GM21619 (cell line): ENCODE measurements around the gene GOLGA8T.
"Not testable (repeated sequence)": the region's sequence is repeated elsewhere in the genome, so short reads cannot be mapped to it uniquely, and the experiment has no call there.

ENCODE experiments used
- ATAC-seq: cut with Tn5 transposase; IDR thresholded peaks from one replicate; pipeline ENCODE4 v1.9.1; 2021; ENCODE audit not compliant: unreplicated experiment

The GOLGA8T gene

DNA sequence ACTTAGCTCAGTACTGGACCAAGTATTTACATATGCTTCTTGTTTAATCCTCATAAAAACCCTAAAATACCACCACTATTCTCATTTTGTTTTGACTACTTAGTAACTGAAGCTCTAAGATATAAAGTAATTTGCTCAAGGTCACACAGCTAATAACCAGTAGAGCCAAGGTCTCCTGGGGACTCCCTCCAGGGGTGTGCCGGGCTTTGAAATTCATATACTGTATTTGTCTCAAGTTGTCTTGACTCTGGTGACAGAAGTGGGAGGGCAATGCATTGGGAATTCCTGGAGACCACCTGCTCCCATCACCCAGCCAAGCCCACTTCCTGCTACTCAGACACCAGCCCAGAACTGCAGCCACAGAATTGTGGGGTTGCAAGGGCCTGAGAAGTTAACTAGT, 54.9 kb downstream of the GOLGA8T start:
- not testable (repeated sequence) for ATAC-seq

DNA sequence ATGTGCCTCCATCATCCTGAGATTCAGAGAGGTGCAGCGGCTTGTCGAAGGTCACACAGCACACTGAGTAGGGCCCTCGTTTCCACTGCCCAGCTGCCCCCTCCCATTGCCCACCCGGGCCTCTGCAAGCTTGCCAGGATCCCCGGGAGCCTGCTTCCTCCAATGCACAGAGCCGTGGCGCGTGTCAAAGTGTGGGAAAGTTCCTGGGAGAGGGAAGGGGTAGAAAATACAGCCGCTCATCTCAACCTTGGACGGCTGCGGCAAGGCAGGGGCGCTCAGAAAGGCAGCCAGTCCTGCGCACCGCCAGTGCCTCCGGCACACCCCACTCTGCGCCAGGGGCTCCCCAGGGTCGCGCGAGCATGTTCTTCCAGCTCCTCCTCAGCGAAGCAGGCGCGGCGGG, 56.3 kb downstream of the GOLGA8T start:
- ATAC-seq = not testable (repeated sequence)

DNA sequence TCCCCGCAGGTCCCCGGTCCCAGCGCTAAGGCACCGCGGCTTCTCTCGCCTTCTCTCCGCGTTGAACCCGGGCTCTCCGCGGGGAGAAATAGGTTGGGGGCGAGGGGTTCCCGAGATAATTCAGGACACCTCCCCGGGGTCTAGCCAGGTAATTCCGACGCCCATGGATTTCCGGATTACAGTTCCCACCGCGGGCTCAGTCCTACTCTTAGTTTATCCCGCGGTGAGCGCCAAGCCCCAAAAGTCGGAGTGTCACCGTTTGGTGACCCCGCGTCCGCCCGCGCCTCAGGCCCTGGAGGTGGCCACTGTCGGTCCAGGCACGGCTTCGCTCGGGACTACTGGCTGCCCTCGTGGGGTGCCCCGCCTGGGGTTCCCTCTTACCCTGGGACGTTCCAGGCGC, 56.8 kb downstream of the GOLGA8T start:
- not testable (repeated sequence) for ATAC-seq

DNA sequence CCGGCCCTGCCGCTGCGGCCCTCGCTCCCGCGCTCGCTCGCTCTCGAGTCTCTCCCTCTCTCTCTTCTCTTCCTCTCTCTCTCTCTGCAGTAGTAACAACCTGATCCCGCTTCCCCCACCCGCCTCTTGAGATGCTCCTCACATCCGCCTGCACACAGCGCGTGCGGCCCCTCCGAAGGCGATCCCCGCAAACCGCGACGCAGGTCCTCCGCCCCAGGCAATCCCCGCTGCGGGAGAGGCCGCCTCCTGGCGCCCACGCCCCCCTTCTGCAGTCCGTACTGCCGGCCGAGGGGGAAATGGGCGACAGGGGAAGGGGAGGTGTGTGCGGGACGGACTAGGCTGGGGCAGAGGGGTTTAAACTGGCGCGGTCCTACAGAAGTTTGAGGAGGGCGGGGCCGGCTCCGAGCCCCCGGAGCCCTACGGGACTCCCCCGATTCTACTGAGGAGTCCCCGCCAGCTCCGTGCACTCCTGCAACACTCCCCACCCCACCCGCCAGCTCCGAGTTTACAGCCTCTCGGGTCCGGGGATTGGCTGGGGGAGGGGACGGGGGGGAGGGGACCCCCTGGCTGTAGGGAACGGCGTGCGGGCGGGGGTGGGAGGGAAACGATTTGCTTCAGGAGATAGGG, 57.4 kb downstream of the GOLGA8T start:
- not testable (repeated sequence) for ATAC-seq

DNA sequence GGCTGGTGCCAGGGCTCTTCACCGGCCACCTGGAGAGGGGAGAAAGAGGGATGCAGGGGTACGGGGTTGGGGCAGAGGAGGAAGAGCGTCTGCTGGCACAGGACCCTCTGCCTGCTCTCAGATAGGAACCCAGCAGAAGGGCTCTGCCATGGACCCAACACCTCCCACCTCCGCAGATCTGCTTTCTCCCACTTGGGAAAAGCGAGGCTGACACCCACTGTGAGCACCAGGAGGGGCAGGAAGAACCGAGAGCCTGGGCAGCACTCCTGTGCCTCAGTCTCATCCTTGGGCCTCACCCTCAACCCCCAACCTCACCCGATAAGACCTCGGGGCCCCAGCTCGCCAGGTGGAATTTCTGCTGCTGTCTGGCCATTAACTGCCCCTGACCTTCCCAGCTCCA, 58.0 kb downstream of the GOLGA8T start:
- not testable (repeated sequence) for ATAC-seq
